Measurements from ENCODE around the gene B4GALT6.
A peak's percentile ranks its signal among the peaks of the same experiment; 100 is the strongest.

The B4GALT6 gene

DNA sequence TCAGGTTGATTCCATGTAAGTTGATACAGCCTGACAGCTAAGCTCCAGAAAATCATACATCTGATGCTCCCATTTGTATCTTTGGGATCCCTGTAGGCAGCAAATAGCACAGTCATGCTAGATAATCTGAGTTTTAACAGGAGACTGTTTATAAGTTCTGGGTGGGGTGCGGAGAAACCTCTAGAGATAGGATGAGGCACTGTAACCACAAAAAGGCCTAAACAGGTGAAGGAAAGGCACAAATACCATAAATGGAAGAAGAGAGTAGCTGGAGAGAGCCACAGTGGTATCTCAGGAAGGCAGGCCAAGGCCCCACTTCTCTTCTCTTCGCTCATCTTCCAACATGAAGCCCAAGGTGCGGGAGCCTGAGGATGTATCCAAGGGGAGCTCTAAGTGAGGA is 18.1 kb upstream of the B4GALT6 start:
- DNase-seq (ENCODE audit: low spot score in 2 of 2) (no peak), ATAC-seq (no peak)
- Mint-ChIP-seq H3K9me3 (peaks cover 4% of the 10 kb centered on the region), H3K36me3 (peaks cover 4% of the 10 kb centered on the region), H3K4me3 (no peak overlapping the region), H3K27ac (no peak overlapping the region), H3K4me1 (no peaks in the 10 kb centered on the region)

DNA sequence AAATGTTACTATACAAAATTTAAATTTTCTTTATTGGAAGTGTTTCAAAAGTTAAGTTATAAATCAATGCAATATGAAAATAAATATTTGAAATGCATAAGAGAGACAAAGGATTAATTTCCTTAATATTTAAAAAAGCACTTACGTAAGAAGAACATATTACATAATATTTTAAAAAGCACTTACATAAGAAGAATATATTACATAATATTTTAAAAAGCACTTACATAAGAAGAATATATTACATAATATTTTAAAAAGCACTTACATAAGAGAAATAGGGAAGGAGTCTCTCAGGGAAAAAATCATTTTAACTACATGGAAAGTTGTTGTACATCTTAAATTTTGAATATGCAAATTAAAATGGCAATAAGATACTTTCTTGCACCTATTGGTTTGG is 17.4 kb upstream of the B4GALT6 start:
- Mint-ChIP-seq H3K4me1 (no peaks in the 10 kb centered on the region), H3K4me3 (no peak overlapping the region), H3K27ac (no peak overlapping the region), H3K9me3 (peaks cover 4% of the 10 kb centered on the region), H3K36me3 (peaks cover 4% of the 10 kb centered on the region)
- DNase-seq (ENCODE audit: low spot score in 2 of 2), result no peak
- no peak for ATAC-seq

DNA sequence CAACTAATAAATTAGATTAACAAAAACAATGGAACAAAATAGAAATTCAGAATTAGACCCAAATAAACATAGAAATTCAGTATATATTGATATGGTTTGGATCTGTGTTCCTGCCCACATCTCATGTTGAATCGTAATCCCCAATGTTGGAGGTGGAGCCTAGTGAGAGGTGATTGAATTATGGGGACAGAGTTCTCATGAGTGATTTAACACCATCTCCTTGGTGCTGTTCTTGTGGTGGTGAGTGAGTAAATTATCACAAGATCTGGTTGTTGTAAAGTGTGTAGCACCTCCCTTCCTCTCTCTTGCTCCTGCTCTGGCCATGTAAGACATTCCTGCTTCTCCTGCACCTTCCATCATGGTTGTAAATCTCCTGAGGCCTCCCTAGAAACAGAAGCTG is 16.6 kb upstream of the B4GALT6 start:
- no peak overlapping the region for H3K27ac Mint-ChIP-seq
- H3K4me1 Mint-ChIP-seq, result no peaks in the 10 kb centered on the region
- ATAC-seq, result no peak
- H3K9me3 Mint-ChIP-seq, result peaks cover 4% of the 10 kb centered on the region
- H3K4me3 Mint-ChIP-seq, result no peak overlapping the region
- no peak for DNase-seq (ENCODE audit: low spot score in 2 of 2)
- peaks cover 4% of the 10 kb centered on the region for H3K36me3 Mint-ChIP-seq

DNA sequence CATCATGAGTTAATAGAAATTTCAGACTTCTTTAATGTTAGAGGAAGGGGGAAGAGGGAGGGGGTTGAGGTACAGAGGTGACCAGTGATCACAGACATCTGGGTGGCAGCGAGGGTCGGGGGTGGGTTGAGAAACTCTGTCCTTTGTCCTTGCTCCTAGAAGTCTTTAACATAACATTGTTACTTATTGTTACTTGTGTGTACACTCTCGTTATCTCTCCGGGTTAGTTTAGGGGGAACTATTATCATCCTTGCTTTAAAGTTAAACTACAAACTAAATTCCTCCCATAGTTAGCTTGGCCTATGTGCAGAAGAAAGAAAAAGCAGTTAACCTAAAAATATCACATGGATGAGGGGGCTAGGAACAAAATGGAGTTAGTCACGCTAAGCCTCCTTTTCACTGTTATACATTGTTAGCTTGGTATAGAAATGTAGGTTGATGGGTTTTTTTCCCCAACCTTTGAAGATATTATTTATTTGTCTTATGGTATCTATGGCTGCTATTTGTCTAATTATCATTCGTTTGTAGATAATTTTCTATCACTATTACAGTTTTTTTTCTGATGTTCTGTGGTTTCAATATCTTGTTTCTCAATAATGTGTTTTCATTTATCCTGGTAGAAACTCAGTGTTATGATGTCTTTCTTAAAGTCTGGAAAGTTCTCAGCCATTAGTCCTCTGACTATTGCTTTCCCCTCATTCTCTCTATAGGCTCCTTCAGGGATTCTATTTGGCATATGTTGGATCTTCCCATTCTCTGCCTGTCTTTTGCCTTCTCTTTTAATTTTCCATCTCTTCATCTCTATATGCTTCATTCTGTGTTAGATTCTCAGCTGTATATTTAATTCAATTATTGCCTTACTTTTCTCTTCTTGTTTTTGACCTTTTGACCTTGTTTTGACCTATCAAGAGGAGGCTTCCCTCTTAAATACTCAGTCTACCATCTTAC is 13.2 kb upstream of the B4GALT6 start:
- Mint-ChIP-seq H3K27ac (no peak overlapping the region), H3K36me3 (peaks cover 4% of the 10 kb centered on the region), H3K9me3 (peaks cover 4% of the 10 kb centered on the region), H3K4me3 (no peak overlapping the region), H3K4me1 (no peaks in the 10 kb centered on the region)
- DNase-seq (ENCODE audit: low spot score in 2 of 2) (no peak), ATAC-seq (no peak)

DNA sequence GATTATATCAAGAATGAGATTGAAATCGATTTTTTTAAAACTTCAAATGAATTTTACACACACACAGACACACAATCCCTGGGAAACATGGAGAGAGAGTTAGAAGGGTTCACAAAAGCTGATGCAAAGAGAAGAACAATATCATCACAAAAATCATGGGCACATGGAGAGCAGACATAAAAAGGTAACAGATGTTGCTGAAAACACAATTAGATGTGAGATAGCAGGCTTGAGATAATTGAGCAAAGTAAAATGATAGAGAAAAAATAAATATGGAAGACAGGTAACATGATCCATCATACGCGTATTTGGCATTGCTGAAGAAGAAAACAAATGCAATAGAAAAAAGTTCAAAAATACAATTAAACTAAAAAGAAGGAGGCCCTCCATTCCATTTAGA is 11.6 kb upstream of the B4GALT6 start:
- ATAC-seq, result no peak
- Mint-ChIP-seq H3K4me1 (no peaks in the 10 kb centered on the region), H3K27ac (no peak overlapping the region), H3K4me3 (no peak overlapping the region), H3K9me3 (peaks cover 4% of the 10 kb centered on the region), H3K36me3 (peaks cover 4% of the 10 kb centered on the region)
- no peak for DNase-seq (ENCODE audit: low spot score in 2 of 2)

DNA sequence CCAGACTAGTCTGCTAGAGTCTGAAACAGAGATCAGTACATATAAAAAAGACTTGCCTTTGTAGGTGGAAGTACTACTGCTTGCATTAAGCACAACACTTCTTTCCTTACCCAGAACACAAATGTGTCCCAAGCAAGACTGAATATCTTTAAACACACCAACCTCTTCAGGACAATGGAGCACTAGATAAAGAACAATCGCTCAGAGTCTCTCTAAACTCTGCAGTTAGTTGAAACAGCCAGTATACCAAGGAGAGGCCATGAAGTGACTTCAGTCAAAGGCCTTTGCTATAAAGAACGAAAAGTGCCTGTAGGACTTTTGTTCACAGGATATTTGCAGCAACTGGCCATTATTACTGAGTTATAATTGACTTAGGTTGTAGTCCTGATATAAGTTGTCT is 9.9 kb upstream of the B4GALT6 start:
- Mint-ChIP-seq H3K4me3 (no peak overlapping the region), H3K4me1 (no peaks in the 10 kb centered on the region), H3K36me3 (peaks cover 4% of the 10 kb centered on the region), H3K9me3 (peaks cover 4% of the 10 kb centered on the region), H3K27ac (no peak overlapping the region)
- DNase-seq (ENCODE audit: low spot score in 2 of 2) (no peak), ATAC-seq (no peak)

DNA sequence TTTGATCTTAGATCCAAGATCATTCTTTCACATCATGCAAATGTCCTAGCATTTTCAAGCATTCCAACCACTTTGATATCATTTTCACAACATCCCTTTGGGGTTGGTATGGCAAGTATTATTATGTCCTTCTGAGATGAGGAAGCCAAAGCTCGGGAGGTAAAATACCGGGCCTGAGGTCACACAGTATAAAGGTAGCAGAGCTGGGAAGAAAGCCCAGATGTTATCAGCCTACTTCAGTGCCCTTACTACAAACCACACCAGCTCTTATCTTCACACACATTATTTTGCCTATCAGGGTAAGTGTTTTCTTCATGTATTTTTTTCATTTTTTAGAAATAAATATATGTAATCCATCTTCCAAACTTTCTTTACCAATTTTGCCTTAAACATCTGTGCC is 4.2 kb upstream of the B4GALT6 start:
- no peak for DNase-seq (ENCODE audit: low spot score in 2 of 2)
- H3K4me3 Mint-ChIP-seq, result no peak overlapping the region
- H3K9me3 Mint-ChIP-seq, result no peaks in the 10 kb centered on the region
- H3K27ac Mint-ChIP-seq, result no peak overlapping the region
- peaks cover 7% of the 10 kb centered on the region for H3K4me1 Mint-ChIP-seq
- ATAC-seq, result no peak
- no peaks in the 10 kb centered on the region for H3K36me3 Mint-ChIP-seq

DNA sequence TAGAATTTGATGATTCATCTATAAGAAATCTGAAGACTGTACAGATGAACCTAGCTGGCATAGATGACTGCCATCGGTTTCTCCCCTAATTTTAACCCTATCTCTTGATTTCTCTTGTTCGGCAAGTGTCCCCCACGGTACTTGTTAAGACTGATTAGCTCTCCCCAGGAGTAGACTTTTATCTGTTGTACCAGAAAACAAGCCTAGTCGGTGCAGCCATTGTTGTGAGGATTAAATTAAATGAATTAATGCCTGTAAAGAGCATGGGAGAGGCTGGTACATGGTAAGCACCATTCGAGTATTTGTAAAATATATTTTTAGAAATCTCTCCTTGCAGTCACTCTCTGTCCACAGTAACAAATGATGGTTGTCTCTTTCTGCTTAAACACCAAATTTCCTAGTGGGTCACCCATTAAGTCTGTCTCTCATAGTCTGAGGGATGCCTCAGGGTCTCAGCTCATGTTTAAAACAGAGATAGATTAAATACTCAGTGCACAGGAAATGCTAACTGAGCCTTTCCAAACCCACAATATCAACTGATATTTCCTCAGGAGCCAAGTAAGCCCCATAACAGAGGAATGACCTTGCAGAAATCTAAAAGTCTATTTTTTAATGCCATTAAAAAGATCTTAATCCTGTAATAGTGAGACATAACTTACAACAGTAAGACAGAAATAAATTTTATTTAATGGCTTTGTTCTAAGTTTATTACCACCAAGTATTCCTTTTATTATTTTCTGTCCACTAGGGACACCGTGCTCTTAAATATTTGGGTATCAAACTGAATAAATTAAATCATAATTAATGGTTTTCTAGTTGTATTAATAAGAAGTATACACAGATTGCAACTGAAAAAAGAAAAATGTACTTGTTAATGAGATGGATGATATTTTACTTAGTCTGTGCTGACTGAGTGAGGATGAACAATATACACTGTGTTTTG is 2.9 kb upstream of the B4GALT6 start:
- peaks cover 7% of the 10 kb centered on the region for H3K4me1 Mint-ChIP-seq
- no peaks in the 10 kb centered on the region for H3K36me3 Mint-ChIP-seq
- ATAC-seq, result no peak
- no peak overlapping the region for H3K4me3 Mint-ChIP-seq
- H3K27ac Mint-ChIP-seq, result no peak overlapping the region
- H3K9me3 Mint-ChIP-seq, result no peaks in the 10 kb centered on the region
- DNase-seq (ENCODE audit: low spot score in 2 of 2), result no peak

DNA sequence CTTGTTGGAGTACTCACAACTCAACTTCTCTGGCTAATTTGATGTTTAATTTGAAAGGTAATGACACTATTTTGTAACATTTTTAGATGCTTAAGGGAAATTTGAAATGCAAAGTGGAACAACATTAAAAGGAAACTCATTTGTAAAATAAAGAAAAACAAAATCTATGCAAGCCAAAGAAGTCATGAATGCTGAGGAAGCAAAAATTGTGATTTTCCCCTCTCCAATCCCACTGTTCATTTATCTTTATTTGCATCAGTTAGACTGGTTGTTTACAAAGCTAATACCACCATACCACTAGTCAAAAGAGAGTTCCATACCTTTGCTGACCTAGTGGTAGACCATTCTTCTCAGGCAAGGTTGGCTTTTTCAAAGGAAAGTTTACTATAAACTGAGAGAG is 2.2 kb upstream of the B4GALT6 start:
- no peak overlapping the region for H3K27ac Mint-ChIP-seq
- no peak for DNase-seq (ENCODE audit: low spot score in 2 of 2)
- H3K9me3 Mint-ChIP-seq, result no peaks in the 10 kb centered on the region
- no peak overlapping the region for H3K4me3 Mint-ChIP-seq
- H3K36me3 Mint-ChIP-seq, result no peaks in the 10 kb centered on the region
- H3K4me1 Mint-ChIP-seq, result peaks cover 7% of the 10 kb centered on the region
- no peak for ATAC-seq

DNA sequence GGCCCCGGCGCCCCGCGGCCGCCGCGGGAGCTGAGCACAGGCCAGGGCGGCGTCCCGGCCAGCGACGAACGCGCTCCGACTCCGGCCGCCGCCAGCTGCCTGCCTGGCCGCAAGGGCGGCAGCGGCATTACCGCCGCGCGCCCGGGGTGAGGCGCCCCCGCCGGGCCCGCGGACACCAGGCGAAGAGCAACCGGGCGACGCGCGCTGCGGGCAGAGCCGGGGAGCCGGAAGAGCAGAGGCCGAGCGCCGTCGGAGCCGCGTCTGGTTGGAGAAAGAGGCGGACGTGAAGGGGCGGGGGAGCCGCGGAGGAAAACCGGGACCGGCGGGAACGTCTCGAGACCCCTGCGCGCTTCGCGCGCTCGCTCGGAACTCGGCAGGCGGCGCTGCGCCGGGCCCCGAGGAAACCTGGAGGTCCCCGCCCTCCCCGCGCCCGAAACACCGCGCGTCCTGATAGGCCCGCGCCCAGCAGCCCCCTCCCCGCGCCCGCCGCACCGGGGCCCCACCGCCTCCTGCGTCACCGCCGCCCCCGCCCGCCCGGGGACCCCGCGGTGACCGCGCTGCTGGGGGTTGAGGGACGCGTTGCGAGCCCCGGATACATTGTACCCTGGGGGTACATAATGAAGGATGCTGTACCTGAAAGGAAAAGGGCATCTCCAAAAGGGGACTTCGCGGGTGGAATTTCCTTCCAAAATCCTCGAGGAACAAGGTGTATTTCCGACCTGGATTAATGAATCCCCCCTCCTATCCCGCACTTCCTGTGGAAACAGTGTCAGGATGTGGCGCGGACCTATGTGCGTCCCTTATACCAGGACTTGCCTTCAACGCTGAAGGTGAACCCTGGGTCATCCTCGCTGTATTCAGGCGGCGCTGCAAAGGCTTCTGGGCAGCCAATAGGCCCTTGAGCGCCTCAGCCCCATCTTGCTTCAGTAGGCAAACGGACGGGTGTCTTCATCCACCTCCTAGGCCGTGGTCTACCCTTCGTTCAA is 1.0 kb upstream of the B4GALT6 start:
- no peak overlapping the region for H3K27ac Mint-ChIP-seq
- ATAC-seq (peak; percentile 85), DNase-seq (ENCODE audit: low spot score in 2 of 2) (peak; percentile 18 to 68)
- H3K4me1 Mint-ChIP-seq, result peaks cover 7% of the 10 kb centered on the region
- H3K9me3 Mint-ChIP-seq, result no peaks in the 10 kb centered on the region
- H3K36me3 Mint-ChIP-seq, result no peaks in the 10 kb centered on the region
- H3K4me3 Mint-ChIP-seq, result peak overlapping the region; percentile 85

DNA sequence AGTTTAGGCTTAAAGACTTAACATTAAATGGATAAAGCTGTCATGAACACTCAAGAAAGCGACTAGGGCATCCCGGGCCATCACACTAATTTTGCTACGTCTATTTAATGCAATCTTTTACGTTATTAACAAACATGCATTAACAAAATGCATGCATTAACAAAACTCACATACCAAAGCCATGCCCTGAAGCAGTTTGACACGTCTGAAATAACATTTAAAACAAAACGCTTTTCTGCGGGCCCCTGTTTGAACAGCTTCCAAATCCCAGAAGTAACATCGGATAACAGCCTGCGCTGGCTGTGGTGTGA is 458 bp downstream of the B4GALT6 start:
- no peaks in the 10 kb centered on the region for H3K9me3 Mint-ChIP-seq
- ATAC-seq (no peak), DNase-seq (ENCODE audit: low spot score in 2 of 2) (no peak)
- peak overlapping the region; percentile 67 for H3K27ac Mint-ChIP-seq
- H3K4me1 Mint-ChIP-seq, result peaks cover 7% of the 10 kb centered on the region
- H3K36me3 Mint-ChIP-seq, result no peaks in the 10 kb centered on the region
- peak overlapping the region; percentile 85 for H3K4me3 Mint-ChIP-seq

DNA sequence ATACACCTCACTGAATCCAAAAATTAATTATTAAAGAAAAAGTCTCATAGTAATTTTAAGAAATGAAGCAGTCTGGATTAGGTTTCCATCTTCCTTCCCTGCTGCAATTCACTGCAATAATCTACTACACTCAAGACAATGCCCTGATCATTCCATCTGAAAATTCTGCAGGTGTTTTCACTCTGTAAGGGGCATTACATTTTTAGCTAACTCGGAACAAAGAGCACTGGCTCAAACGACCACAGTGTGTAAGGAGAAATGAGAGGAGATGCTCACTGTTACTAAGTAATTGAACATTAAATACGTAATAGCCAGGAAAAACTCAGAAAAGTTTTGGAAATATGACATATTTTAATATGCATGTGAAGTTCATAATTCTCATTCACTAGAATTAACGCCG is 1.3 kb downstream of the B4GALT6 start:
- DNase-seq (ENCODE audit: low spot score in 2 of 2) (no peak), ATAC-seq (no peak)
- no peaks in the 10 kb centered on the region for H3K36me3 Mint-ChIP-seq
- H3K9me3 Mint-ChIP-seq, result no peaks in the 10 kb centered on the region
- no peak overlapping the region for H3K4me3 Mint-ChIP-seq
- H3K4me1 Mint-ChIP-seq, result peaks cover 7% of the 10 kb centered on the region
- H3K27ac Mint-ChIP-seq, result no peak overlapping the region

DNA sequence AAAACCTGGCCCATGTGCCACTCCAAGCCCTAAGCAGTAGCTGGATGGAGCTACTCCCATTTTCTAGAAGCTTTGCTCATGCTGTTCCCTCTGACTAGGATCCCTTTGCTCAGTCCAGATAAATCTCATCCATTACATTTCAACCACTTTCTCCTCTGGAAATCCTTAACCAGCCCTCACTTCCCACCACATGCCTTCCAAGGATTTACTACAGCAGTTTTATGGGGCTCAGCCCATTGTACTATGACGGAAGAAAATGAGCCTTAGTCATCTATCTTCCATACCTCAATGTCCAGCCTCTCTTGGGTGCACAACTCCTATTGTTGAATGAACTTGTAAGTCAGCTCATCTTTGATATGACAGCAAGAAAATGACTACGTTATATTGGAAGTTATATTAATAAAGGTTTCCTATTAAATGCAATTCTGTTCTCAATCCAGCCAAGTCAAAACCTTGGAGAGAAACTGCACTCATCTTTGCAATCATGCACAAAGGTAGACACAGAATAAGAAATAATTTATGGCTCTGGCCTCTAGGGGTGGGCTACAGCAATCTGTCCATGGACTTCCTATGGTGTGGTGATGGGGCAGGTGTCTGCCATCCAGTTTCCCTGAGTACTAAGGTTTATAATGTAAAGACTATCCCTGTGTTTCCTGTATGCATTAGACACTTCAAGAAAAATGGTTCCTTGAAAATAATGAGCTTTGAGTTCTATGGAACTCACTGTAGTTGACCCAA is 3.4 kb downstream of the B4GALT6 start:
- H3K9me3 Mint-ChIP-seq, result no peaks in the 10 kb centered on the region
- no peak for DNase-seq (ENCODE audit: low spot score in 2 of 2)
- H3K4me3 Mint-ChIP-seq, result no peak overlapping the region
- H3K36me3 Mint-ChIP-seq, result no peaks in the 10 kb centered on the region
- peaks cover 7% of the 10 kb centered on the region for H3K4me1 Mint-ChIP-seq
- H3K27ac Mint-ChIP-seq, result no peak overlapping the region
- no peak for ATAC-seq

DNA sequence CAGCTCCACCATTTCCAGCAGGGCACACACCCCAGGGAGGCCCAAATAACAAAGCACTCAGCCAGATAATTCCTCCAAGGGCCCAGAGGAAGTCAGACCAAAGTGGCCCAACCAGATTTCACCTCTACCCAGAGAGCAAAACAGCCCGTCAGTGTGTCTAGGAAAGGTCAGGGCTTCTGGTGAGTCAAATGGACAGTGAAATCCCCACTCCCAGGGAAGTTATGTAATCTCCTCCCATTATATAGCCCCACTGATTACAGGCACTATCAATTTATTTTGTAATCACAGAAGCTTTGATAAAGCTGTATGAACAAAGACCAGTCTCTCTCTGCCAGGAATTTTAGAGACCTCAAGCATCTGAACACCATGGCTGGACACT is 4.0 kb downstream of the B4GALT6 start:
- no peak for DNase-seq (ENCODE audit: low spot score in 2 of 2)
- H3K27ac Mint-ChIP-seq, result no peak overlapping the region
- no peak for ATAC-seq
- no peak overlapping the region for H3K4me3 Mint-ChIP-seq
- H3K4me1 Mint-ChIP-seq, result peaks cover 7% of the 10 kb centered on the region
- no peaks in the 10 kb centered on the region for H3K36me3 Mint-ChIP-seq
- H3K9me3 Mint-ChIP-seq, result no peaks in the 10 kb centered on the region
